Measurements from ENCODE around the gene FTHL17.
A peak's percentile ranks its signal among the peaks of the same experiment; 100 is the strongest.

FTHL17 gene

DNA sequence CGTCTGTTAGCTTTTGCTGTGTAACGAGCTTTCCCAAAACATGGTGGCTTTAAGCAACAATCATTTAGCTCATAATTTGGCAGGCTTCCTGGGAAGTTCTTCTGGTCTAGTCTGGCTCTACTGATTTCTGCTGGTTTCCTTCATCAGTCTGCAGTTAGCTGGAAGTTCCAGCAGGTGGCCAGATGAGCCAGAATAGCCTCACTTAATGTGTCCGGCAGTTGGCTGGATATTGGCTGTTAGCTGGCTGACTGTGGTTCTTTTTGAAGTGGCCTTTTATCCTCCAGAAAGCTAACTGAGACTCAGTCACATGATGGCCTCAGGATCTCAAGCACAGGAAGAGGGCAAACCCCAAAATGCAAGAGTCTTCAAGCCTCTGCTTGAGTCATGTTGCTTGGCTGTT, 34.9 kb downstream of the FTHL17 start:
- DNase-seq, result peak; percentile 28

DNA sequence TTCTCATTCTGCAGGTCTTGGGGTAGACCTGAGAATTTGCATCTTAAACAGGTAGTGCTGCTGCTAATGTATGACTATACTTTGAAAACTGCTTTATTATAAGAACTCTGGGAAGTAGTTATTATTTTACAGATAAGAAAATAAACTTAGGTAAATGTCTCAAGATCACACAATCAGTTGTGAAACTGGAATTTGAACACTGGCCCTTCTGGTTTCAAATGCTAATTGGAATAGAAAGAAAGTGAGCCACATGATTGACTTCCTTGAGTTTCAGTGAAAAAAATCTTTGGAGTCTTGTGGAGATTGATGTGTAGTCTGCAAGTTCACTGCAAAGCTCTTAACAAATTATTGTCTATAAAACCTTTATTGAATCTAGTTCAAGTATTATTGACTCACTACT, 44.5 kb downstream of the FTHL17 start:
- no peak for DNase-seq

DNA sequence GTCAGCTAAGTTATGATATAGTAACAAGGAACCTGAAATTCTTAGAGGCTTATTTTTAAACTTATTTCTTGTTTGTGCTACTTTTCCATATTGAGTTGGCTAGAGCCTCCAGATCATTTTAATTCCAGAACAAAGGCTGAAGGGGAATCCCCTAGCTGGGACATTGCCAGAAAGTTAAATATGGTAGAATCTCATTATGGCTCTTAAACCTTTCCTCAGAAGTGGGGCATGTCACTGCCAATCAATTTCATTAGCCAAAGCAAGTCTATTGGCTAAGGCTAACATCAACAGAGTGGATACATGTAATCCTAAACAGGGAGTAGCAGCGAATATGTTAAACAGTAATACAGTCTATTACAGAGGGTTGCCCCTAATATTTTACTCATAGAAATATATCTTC, 47.0 kb downstream of the FTHL17 start:
- no peak for DNase-seq

DNA sequence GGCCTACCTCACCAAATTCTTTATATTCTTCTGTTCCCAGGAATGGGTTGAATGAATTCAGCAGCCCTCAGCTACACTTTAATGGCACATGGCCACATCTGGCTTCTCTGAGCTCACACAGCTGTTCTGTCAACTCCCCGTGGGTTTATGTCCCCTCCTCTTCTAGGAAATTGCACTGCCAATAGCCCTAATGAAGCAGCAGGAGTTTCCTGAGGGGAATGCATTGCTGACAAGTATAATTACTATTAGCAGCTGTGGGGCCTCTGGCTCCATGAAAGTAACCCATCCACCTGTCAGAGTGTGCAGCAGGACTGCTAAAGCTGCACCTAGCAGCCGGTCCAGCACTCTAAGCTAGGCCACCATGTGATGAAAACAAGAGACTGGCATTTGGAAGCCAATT, 50.3 kb downstream of the FTHL17 start:
- DNase-seq, result no peak
